Measurements from ENCODE around the gene NXPH1. TPM values are rescaled to one million over a fixed set of nuclear protein-coding genes. Genes with fewer than 3 reads are reported as not detected.

NXPH1 gene
- total RNA-seq, 4 donors from 2014 or later = not detected

- in situ Hi-C loops (cut with MboI; ENCODE audit: low sequenced_read_pairs in 4 of 4) (no loop called here), intact Hi-C loops (cut with DNase I; ENCODE audit: low total_unique reads) (no loop called here)
- ATAC-seq = no peak
- Histone ChIP-seq H3K4me3 (no peak overlapping the region), H3K27me3 (no peaks in the 10 kb centered on the region), H3K4me1 (no peaks in the 10 kb centered on the region), H3K36me3 (no peaks in the 10 kb centered on the region), H3K9me3 (no peaks in the 10 kb centered on the region), H3K27ac (no peak overlapping the region)
- DNase-seq = no peak
- TF ChIP-seq CTCF (IDR thresholded peaks at IDR 0.05 in 4 of 5, conservative IDR thresholded peaks at IDR 0.05 in 1 of 5) (no peak), POLR2A (IDR thresholded peaks at IDR 0.05) (no peak)
Observed at GRCh38 chr7:8455426-8455825, 22.0 kb downstream of the NXPH1 start.

GRCh38 chr7:8462309-8462708 lies 28.9 kb downstream of the NXPH1 start:
- TF ChIP-seq POLR2A (IDR thresholded peaks at IDR 0.05) = no peak
- no peak for TF ChIP-seq CTCF (IDR thresholded peaks at IDR 0.05 in 4 of 5, conservative IDR thresholded peaks at IDR 0.05 in 1 of 5)
- ATAC-seq = no peak
- Histone ChIP-seq H3K9me3 (no peaks in the 10 kb centered on the region), H3K27me3 (no peaks in the 10 kb centered on the region), H3K27ac (no peak overlapping the region), H3K36me3 (no peaks in the 10 kb centered on the region), H3K4me3 (no peak overlapping the region), H3K4me1 (no peaks in the 10 kb centered on the region)
- in situ Hi-C loops (cut with MboI; ENCODE audit: low sequenced_read_pairs in 4 of 4) (no loop called here), intact Hi-C loops (cut with DNase I; ENCODE audit: low total_unique reads) (no loop called here)
- DNase-seq = no peak

- H3K36me3 ChIP-seq = no peaks in the 10 kb centered on the region
- no peak for TF ChIP-seq CTCF (IDR thresholded peaks at IDR 0.05 in 4 of 5, conservative IDR thresholded peaks at IDR 0.05 in 1 of 5)
- TF ChIP-seq POLR2A (IDR thresholded peaks at IDR 0.05) = no peak
- H3K4me1 ChIP-seq = no peaks in the 10 kb centered on the region
- no peak overlapping the region for H3K27ac ChIP-seq
- ATAC-seq = no peak
- no peaks in the 10 kb centered on the region for H3K27me3 ChIP-seq
- intact Hi-C loops (cut with DNase I; ENCODE audit: low total_unique reads) (no loop called here), in situ Hi-C loops (cut with MboI; ENCODE audit: low sequenced_read_pairs in 4 of 4) (no loop called here)
- H3K9me3 ChIP-seq = no peaks in the 10 kb centered on the region
- no peak for DNase-seq
- H3K4me3 ChIP-seq = no peak overlapping the region
Observed at GRCh38 chr7:8465338-8465737, 31.9 kb downstream of the NXPH1 start.

- DNase-seq (no peak), ATAC-seq (no peak)
- TF ChIP-seq POLR2A (IDR thresholded peaks at IDR 0.05) = no peak
- no peak for TF ChIP-seq CTCF (IDR thresholded peaks at IDR 0.05 in 4 of 5, conservative IDR thresholded peaks at IDR 0.05 in 1 of 5)
- no peak overlapping the region for H3K4me3 ChIP-seq
- H3K36me3 ChIP-seq = no peaks in the 10 kb centered on the region
- no peaks in the 10 kb centered on the region for H3K4me1 ChIP-seq
- H3K27me3 ChIP-seq = no peaks in the 10 kb centered on the region
- no peak overlapping the region for H3K27ac ChIP-seq
- intact Hi-C loops (cut with DNase I; ENCODE audit: low total_unique reads) (no loop called here), in situ Hi-C loops (cut with MboI; ENCODE audit: low sequenced_read_pairs in 4 of 4) (no loop called here)
- no peaks in the 10 kb centered on the region for H3K9me3 ChIP-seq
Observed at GRCh38 chr7:8480527-8480926, 47.1 kb downstream of the NXPH1 start.

- Histone ChIP-seq H3K9me3 (no peaks in the 10 kb centered on the region), H3K4me3 (no peak overlapping the region), H3K27ac (no peak overlapping the region), H3K27me3 (no peaks in the 10 kb centered on the region), H3K36me3 (no peaks in the 10 kb centered on the region), H3K4me1 (no peaks in the 10 kb centered on the region)
- ATAC-seq (no peak), DNase-seq (no peak)
- TF ChIP-seq CTCF (IDR thresholded peaks at IDR 0.05 in 4 of 5, conservative IDR thresholded peaks at IDR 0.05 in 1 of 5) (no peak), POLR2A (IDR thresholded peaks at IDR 0.05) (no peak)
- intact Hi-C loops (cut with DNase I; ENCODE audit: low total_unique reads) = no loop called here
- in situ Hi-C loops (cut with MboI; ENCODE audit: low sequenced_read_pairs in 4 of 4) = no loop called here
Observed at GRCh38 chr7:8481096-8481495, 47.7 kb downstream of the NXPH1 start.
